ENCODE results near the gene PTPRF. TPM values are rescaled to one million over a fixed set of nuclear protein-coding genes. Genes with fewer than 3 reads are reported as not detected.

The PTPRF gene
- total RNA-seq, 1 donor from 2014 or later, result 10.4 TPM

DNA sequence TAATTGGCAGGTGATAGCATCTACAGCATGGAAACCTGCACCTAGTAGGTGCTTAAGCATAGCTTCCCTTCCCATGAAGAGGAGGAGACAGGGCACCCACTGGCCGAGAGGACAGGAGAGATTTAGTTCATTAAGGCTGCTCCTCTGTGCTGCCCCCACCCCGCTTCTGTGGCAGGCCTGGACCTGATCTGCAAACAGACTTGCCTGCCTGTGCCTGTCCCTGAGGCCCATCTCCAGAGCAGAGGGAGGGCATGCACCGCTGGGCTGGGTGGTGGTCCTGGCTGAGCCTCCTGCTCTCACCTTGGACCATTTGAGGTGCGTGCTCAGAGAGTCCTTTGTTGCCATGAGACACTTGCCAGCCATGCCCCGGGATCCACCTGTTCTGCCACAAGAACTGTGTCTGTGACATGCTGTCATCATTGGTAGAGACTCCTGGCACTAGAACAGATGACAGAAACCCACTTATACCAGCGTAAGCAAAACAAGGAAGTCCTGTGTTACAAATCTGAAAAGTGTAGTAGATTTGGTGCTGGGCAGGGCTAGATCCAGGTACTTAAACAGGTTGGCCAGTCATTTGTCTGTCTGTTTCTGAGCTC lies 55.6 kb downstream of the PTPRF start:
- Histone ChIP-seq H3K4me1 (ENCODE audit: control insufficient read depth in 3 of 3, insufficient read depth in 3 of 3, low read length in 3 of 3) (peaks cover 24 to 28% (median 27%) of the 10 kb centered on the region in 3 donors), H3K4me3 (ENCODE audit: low read length in 3 of 3) (no peak overlapping the region), H3K27ac (ENCODE audit: low read depth, low read length) (no peak overlapping the region), H3K36me3 (ENCODE audit: control insufficient read depth in 3 of 3, insufficient read depth in 3 of 3, low read length in 3 of 3) (no peaks in the 10 kb centered on the region), H3K9ac (ENCODE audit: low read depth in 1 of 3, low read length in 3 of 3) (no peak overlapping the region), H3K9me3 (ENCODE audit: control insufficient read depth in 3 of 3, low read length in 3 of 3) (no peaks in the 10 kb centered on the region), H3K27me3 (ENCODE audit: control insufficient read depth in 3 of 3, insufficient read depth in 3 of 3, low read length in 3 of 3) (no peaks in the 10 kb centered on the region)

DNA sequence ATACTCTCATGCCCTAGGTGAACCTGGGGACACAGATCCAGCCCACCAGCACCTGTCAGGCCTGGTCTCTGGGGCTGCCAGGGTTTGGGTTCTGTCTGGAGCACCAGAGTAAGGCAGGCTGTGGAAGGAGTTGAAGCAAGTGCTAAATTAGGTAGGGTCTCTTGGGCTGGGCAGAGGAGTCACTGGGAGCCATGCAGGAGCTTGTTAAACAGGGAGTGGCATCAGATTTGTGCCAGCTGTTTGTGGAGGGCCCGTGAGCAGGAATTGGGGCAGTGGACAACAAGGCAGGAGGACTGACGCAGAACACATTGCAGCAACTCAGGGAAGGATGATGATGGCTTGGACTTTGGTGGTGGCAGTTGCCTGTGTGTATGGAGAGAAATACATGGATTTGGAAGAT lies 56.3 kb downstream of the PTPRF start:
- Histone ChIP-seq H3K27me3 (ENCODE audit: control insufficient read depth in 3 of 3, insufficient read depth in 3 of 3, low read length in 3 of 3) (no peaks in the 10 kb centered on the region), H3K36me3 (ENCODE audit: control insufficient read depth in 3 of 3, insufficient read depth in 3 of 3, low read length in 3 of 3) (no peaks in the 10 kb centered on the region), H3K9me3 (ENCODE audit: control insufficient read depth in 3 of 3, low read length in 3 of 3) (no peaks in the 10 kb centered on the region), H3K9ac (ENCODE audit: low read depth in 1 of 3, low read length in 3 of 3) (peak overlapping the region in 1 of 3 donors; percentile 11), H3K27ac (ENCODE audit: low read depth, low read length) (no peak overlapping the region), H3K4me1 (ENCODE audit: control insufficient read depth in 3 of 3, insufficient read depth in 3 of 3, low read length in 3 of 3) (peaks cover 22 to 26% (median 23%) of the 10 kb centered on the region in 3 donors), H3K4me3 (ENCODE audit: low read length in 3 of 3) (no peak overlapping the region)

DNA sequence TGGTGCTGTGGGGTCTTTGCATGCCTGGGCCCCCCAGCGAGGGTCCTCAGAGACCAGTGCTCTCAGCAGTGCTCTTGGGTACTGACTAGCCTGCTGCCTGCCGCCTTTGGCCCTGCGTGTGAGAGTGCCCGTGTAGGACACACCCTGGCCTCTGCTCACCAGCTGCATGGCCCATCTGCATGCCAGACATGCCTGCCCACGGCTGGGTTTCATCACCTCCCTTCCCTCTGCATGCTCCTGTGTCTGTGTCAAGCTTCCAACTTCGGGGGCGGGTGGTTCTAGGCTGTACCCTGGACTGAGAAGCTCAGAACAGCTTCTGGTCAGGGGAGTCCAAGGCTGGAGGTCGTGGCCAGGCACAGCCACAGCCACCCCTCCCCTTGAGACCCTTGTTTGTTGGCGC lies 56.9 kb downstream of the PTPRF start:
- H3K4me1 ChIP-seq (ENCODE audit: control insufficient read depth in 3 of 3, insufficient read depth in 3 of 3, low read length in 3 of 3), result peaks cover 17 to 21% (median 18%) of the 10 kb centered on the region in 3 donors
- no peaks in the 10 kb centered on the region for H3K36me3 ChIP-seq (ENCODE audit: control insufficient read depth in 3 of 3, insufficient read depth in 3 of 3, low read length in 3 of 3)
- no peaks in the 10 kb centered on the region for H3K9me3 ChIP-seq (ENCODE audit: control insufficient read depth in 3 of 3, low read length in 3 of 3)
- peak overlapping the region; percentile 40 for H3K27ac ChIP-seq (ENCODE audit: low read depth, low read length)
- H3K4me3 ChIP-seq (ENCODE audit: low read length in 3 of 3), result no peak overlapping the region
- no peaks in the 10 kb centered on the region for H3K27me3 ChIP-seq (ENCODE audit: control insufficient read depth in 3 of 3, insufficient read depth in 3 of 3, low read length in 3 of 3)
- H3K9ac ChIP-seq (ENCODE audit: low read depth in 1 of 3, low read length in 3 of 3), result peak overlapping the region in 1 of 3 donors; percentile 23

DNA sequence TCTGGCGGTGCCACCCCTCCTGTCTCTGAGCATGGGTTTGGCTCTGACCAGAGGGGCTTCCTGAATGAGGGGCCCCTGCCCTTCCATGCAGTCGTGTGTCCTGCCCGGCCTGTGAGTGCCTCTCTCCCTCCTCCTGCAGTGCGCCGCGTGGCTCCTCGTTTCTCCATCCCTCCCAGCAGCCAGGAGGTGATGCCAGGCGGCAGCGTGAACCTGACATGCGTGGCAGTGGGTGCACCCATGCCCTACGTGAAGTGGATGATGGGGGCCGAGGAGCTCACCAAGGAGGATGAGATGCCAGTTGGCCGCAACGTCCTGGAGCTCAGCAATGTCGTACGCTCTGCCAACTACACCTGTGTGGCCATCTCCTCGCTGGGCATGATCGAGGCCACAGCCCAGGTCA lies 57.9 kb downstream of the PTPRF start:
- no peak overlapping the region for H3K4me3 ChIP-seq (ENCODE audit: low read length in 3 of 3)
- H3K9ac ChIP-seq (ENCODE audit: low read depth in 1 of 3, low read length in 3 of 3), result no peak overlapping the region
- H3K4me1 ChIP-seq (ENCODE audit: control insufficient read depth in 3 of 3, insufficient read depth in 3 of 3, low read length in 3 of 3), result peaks cover 16 to 20% (median 18%) of the 10 kb centered on the region in 3 donors
- H3K36me3 ChIP-seq (ENCODE audit: control insufficient read depth in 3 of 3, insufficient read depth in 3 of 3, low read length in 3 of 3), result peaks cover 0 to 7% (median 3%) of the 10 kb centered on the region in 3 donors
- no peaks in the 10 kb centered on the region for H3K9me3 ChIP-seq (ENCODE audit: control insufficient read depth in 3 of 3, low read length in 3 of 3)
- H3K27me3 ChIP-seq (ENCODE audit: control insufficient read depth in 3 of 3, insufficient read depth in 3 of 3, low read length in 3 of 3), result no peaks in the 10 kb centered on the region
- no peak overlapping the region for H3K27ac ChIP-seq (ENCODE audit: low read depth, low read length)

DNA sequence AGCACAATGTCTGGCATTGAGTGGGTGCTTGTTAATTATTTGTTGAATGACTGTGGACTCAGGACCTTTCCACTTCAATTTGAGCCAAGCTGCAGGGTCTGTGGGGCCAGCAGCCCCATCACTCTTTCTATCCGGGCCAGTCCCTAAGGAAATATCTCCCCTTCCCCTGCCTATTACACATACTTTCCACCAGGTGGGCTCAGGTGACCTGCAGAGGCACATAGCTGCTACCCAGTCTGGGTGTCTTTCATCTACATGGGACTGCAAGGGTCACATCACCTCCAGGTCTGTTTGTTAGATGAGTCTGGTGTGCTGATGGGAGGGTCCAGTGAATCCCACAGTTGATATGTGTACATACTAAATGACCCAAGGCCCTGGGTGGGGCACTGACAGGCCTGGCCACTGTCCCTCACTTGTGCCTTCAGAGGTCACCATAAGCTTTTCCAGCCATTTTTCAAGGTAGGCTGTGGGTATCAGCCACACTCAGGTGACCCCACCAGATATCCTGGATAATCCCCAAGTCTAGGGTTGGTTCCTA lies 59.8 kb downstream of the PTPRF start:
- no peaks in the 10 kb centered on the region for H3K9me3 ChIP-seq (ENCODE audit: control insufficient read depth in 3 of 3, low read length in 3 of 3)
- H3K9ac ChIP-seq (ENCODE audit: low read depth in 1 of 3, low read length in 3 of 3), result no peak overlapping the region
- no peaks in the 10 kb centered on the region for H3K27me3 ChIP-seq (ENCODE audit: control insufficient read depth in 3 of 3, insufficient read depth in 3 of 3, low read length in 3 of 3)
- peaks cover 16 to 20% (median 18%) of the 10 kb centered on the region in 3 donors for H3K4me1 ChIP-seq (ENCODE audit: control insufficient read depth in 3 of 3, insufficient read depth in 3 of 3, low read length in 3 of 3)
- no peak overlapping the region for H3K4me3 ChIP-seq (ENCODE audit: low read length in 3 of 3)
- peaks cover 0 to 7% (median 3%) of the 10 kb centered on the region in 3 donors for H3K36me3 ChIP-seq (ENCODE audit: control insufficient read depth in 3 of 3, insufficient read depth in 3 of 3, low read length in 3 of 3)
- H3K27ac ChIP-seq (ENCODE audit: low read depth, low read length), result no peak overlapping the region

DNA sequence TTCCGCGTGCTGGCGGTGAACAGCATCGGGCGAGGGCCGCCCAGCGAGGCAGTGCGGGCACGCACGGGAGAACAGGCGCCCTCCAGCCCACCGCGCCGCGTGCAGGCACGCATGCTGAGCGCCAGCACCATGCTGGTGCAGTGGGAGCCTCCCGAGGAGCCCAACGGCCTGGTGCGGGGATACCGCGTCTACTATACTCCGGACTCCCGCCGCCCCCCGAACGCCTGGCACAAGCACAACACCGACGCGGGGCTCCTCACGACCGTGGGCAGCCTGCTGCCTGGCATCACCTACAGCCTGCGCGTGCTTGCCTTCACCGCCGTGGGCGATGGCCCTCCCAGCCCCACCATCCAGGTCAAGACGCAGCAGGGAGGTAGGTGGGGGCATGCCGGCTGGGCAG lies 60.5 kb downstream of the PTPRF start:
- H3K9ac ChIP-seq (ENCODE audit: low read depth in 1 of 3, low read length in 3 of 3), result no peak overlapping the region
- peaks cover 0 to 7% (median 3%) of the 10 kb centered on the region in 3 donors for H3K36me3 ChIP-seq (ENCODE audit: control insufficient read depth in 3 of 3, insufficient read depth in 3 of 3, low read length in 3 of 3)
- H3K4me3 ChIP-seq (ENCODE audit: low read length in 3 of 3), result no peak overlapping the region
- peaks cover 16 to 20% (median 18%) of the 10 kb centered on the region in 3 donors for H3K4me1 ChIP-seq (ENCODE audit: control insufficient read depth in 3 of 3, insufficient read depth in 3 of 3, low read length in 3 of 3)
- no peak overlapping the region for H3K27ac ChIP-seq (ENCODE audit: low read depth, low read length)
- H3K9me3 ChIP-seq (ENCODE audit: control insufficient read depth in 3 of 3, low read length in 3 of 3), result no peaks in the 10 kb centered on the region
- H3K27me3 ChIP-seq (ENCODE audit: control insufficient read depth in 3 of 3, insufficient read depth in 3 of 3, low read length in 3 of 3), result no peaks in the 10 kb centered on the region

DNA sequence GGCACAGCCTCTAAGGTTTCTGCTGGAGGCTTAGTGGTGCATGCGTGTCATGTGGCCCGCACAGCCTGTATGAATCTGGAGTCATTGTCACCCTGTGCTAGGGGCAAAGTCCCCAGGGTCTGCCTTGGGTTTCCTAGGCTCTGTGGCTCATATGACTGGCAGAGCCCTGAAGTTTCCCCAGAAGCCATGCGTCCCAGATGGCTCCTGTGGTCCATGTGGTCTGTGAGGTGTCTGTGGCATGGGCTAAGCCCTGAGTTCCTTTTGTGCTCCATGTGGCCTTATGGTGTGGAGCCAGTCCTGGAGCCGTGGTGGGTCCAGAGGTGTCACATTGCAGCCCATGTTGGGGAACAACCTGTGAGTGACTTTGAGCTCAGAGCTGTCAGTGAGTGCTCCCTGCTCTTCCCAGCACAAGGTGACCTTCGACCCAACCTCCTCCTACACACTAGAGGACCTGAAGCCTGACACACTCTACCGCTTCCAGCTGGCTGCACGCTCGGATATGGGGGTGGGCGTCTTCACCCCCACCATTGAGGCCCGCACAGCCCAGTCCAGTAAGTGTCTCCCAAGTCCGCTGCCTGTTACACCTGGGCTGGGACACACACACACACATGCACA lies 61.5 kb downstream of the PTPRF start:
- H3K9ac ChIP-seq (ENCODE audit: low read depth in 1 of 3, low read length in 3 of 3), result no peak overlapping the region
- no peak overlapping the region for H3K4me3 ChIP-seq (ENCODE audit: low read length in 3 of 3)
- no peak overlapping the region for H3K27ac ChIP-seq (ENCODE audit: low read depth, low read length)
- peaks cover 11 to 12% (median 11%) of the 10 kb centered on the region in 3 donors for H3K4me1 ChIP-seq (ENCODE audit: control insufficient read depth in 3 of 3, insufficient read depth in 3 of 3, low read length in 3 of 3)
- no peaks in the 10 kb centered on the region for H3K27me3 ChIP-seq (ENCODE audit: control insufficient read depth in 3 of 3, insufficient read depth in 3 of 3, low read length in 3 of 3)
- no peaks in the 10 kb centered on the region for H3K9me3 ChIP-seq (ENCODE audit: control insufficient read depth in 3 of 3, low read length in 3 of 3)
- peaks cover 0 to 7% (median 3%) of the 10 kb centered on the region in 3 donors for H3K36me3 ChIP-seq (ENCODE audit: control insufficient read depth in 3 of 3, insufficient read depth in 3 of 3, low read length in 3 of 3)

DNA sequence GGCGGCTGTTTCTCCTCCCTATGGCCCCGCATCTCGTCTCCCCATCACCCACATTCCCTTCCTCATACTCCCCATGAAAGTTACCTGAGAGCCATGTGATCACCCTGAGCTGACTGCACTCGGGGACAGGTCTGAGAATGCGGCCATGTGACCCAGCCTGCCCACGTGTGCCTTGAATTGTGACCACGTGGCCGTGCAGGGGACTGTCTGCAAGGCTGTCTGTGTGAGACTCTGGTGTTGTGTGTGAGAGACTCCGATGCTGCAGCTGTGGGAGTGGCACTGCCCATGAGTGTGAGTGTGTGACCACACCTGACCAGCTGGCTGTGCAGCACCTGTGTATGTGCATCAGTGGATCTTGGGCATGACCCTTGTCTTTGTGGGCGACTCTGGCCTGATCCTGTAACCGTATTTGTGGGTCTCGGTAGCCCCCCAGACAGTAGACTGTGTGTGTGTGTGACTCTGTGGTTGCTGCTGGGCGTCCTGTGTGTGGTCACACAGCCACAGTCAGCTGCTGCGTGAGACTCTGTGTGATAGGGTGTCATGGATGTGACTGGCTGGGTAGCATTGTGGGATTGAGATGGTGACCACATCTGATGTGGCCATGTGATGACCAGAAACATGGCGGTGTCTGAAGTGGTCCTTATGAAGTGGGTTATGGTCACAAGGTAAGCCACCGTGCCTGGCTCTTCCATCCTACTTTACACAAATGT lies 62.4 kb downstream of the PTPRF start:
- Histone ChIP-seq H3K4me3 (ENCODE audit: low read length in 3 of 3) (no peak overlapping the region), H3K9me3 (ENCODE audit: control insufficient read depth in 3 of 3, low read length in 3 of 3) (no peaks in the 10 kb centered on the region), H3K4me1 (ENCODE audit: control insufficient read depth in 3 of 3, insufficient read depth in 3 of 3, low read length in 3 of 3) (peaks cover under 1 to 2% (median 1%) of the 10 kb centered on the region in 3 donors)

DNA sequence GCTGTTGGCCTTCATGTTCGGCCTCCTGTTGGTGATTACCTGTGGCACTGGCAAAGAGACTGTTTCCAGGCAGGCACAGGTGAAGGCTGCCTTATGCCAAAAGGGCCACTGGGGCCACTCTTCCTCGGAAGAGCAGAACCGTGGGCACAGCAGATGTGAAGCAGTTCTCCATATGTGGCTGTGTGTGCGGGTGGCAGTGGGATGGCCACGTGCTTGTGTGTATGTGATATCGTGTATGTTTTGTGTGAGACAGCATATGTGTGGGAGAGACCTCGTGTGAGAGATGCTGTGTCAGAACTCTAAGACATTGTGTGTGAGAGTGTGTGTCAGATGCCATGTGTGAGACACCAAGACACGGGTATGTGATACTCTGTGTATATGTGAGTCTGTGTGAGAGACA lies 65.9 kb downstream of the PTPRF start:
- no peaks in the 10 kb centered on the region for H3K27me3 ChIP-seq (ENCODE audit: control insufficient read depth in 3 of 3, insufficient read depth in 3 of 3, low read length in 3 of 3)
- H3K4me3 ChIP-seq (ENCODE audit: low read length in 3 of 3), result no peak overlapping the region
- H3K9ac ChIP-seq (ENCODE audit: low read depth in 1 of 3, low read length in 3 of 3), result no peak overlapping the region
- H3K27ac ChIP-seq (ENCODE audit: low read depth, low read length), result no peak overlapping the region
- H3K9me3 ChIP-seq (ENCODE audit: control insufficient read depth in 3 of 3, low read length in 3 of 3), result no peaks in the 10 kb centered on the region
- peaks cover 0 to 7% (median 3%) of the 10 kb centered on the region in 3 donors for H3K36me3 ChIP-seq (ENCODE audit: control insufficient read depth in 3 of 3, insufficient read depth in 3 of 3, low read length in 3 of 3)
- no peaks in the 10 kb centered on the region for H3K4me1 ChIP-seq (ENCODE audit: control insufficient read depth in 3 of 3, insufficient read depth in 3 of 3, low read length in 3 of 3)

More for the DNA sequence above, 62.4 kb downstream of the PTPRF start:
- Histone ChIP-seq H3K27me3 (ENCODE audit: control insufficient read depth in 3 of 3, insufficient read depth in 3 of 3, low read length in 3 of 3) (no peaks in the 10 kb centered on the region), H3K36me3 (ENCODE audit: control insufficient read depth in 3 of 3, insufficient read depth in 3 of 3, low read length in 3 of 3) (peaks cover 0 to 7% (median 3%) of the 10 kb centered on the region in 3 donors), H3K9ac (ENCODE audit: low read depth in 1 of 3, low read length in 3 of 3) (no peak overlapping the region), H3K27ac (ENCODE audit: low read depth, low read length) (no peak overlapping the region)

DNA sequence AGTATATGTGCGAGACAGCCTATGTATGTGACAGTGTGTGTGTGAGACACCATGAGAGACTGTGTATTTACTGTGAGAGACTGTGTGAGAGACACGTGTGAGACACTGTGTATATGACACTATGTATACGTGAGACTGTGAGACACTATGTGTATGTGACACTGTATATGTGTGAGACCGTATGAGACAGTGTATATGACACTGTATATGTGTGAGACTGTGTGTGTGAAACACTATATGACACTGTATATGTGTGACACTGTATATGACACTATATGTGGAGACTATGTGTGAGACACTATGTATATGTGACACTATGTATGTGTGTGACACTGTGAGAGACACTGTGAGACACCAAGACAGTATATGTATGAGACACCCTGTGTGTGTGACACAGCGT lies 66.3 kb downstream of the PTPRF start:
- Histone ChIP-seq H3K4me1 (ENCODE audit: control insufficient read depth in 3 of 3, insufficient read depth in 3 of 3, low read length in 3 of 3) (no peaks in the 10 kb centered on the region), H3K9ac (ENCODE audit: low read depth in 1 of 3, low read length in 3 of 3) (no peak overlapping the region), H3K4me3 (ENCODE audit: low read length in 3 of 3) (no peak overlapping the region), H3K27me3 (ENCODE audit: control insufficient read depth in 3 of 3, insufficient read depth in 3 of 3, low read length in 3 of 3) (no peaks in the 10 kb centered on the region), H3K27ac (ENCODE audit: low read depth, low read length) (no peak overlapping the region), H3K9me3 (ENCODE audit: control insufficient read depth in 3 of 3, low read length in 3 of 3) (no peaks in the 10 kb centered on the region), H3K36me3 (ENCODE audit: control insufficient read depth in 3 of 3, insufficient read depth in 3 of 3, low read length in 3 of 3) (peaks cover 0 to 7% (median 3%) of the 10 kb centered on the region in 3 donors)
